ENCODE results near the gene FCER1G.

Gene FCER1G

DNA sequence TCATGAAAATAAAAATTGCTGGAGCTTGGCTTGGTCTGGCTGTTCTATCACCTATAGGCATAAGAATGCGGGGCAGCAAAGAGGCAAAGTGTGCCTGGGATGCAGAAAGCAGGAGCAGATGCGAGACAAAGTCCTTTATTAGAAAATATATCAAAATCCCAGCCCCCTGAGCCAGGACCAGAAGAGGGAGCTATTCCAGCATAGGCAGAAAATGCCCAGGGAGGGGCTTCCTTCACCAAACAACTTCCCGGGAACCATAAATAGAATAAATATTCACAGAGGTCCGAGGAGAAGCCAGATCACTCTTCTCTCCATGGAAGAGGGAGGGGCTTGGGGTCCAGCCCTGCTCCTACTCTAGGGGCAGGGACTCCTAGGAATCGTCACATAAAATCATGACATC lies 43.9 kb upstream of the FCER1G start:
- Histone ChIP-seq H4K20me1 (ENCODE audit: insufficient read depth) (no peaks in the 10 kb centered on the region), H2AFZ (ENCODE audit: low read depth) (no peak overlapping the region), H3K27me3 (ENCODE audit: insufficient read depth, low read depth) (no peaks in the 10 kb centered on the region), H3K36me3 (ENCODE audit: insufficient read depth) (peaks cover 31% of the 10 kb centered on the region; the same call in 1 of the 2 replicates), H3K4me2 (no peak overlapping the region), H3K27ac (no peak overlapping the region; the same call in 1 of the 2 replicates), H3K4me3 (IDR thresholded peaks at IDR 0.05; ENCODE audit: insufficient read depth, low read depth, low read length) (no peak overlapping the region), H3K4me1 (ENCODE audit: low read depth, poor library complexity, severe bottlenecking) (peaks cover 56% of the 10 kb centered on the region), H3K79me2 (ENCODE audit: insufficient read depth, low read depth) (peaks cover 29% of the 10 kb centered on the region), H3K9ac (no peak overlapping the region)
- peak; percentile 67 for TF ChIP-seq CTCF (conservative IDR thresholded peaks at IDR 0.05; ENCODE audit: low read depth, low read length)

GRCh38 chr1:161171696-161172095 lies 43.4 kb upstream of the FCER1G start:
- Histone ChIP-seq H3K4me1 (ENCODE audit: low read depth, poor library complexity, severe bottlenecking) (peaks cover 59% of the 10 kb centered on the region), H3K9ac (no peak overlapping the region), H3K27ac (no peak overlapping the region), H3K79me2 (ENCODE audit: insufficient read depth, low read depth) (peaks cover 34% of the 10 kb centered on the region), H3K36me3 (ENCODE audit: insufficient read depth) (peaks cover 31% of the 10 kb centered on the region; the same call in 1 of the 2 replicates), H3K27me3 (ENCODE audit: insufficient read depth, low read depth) (no peaks in the 10 kb centered on the region), H4K20me1 (ENCODE audit: insufficient read depth) (no peaks in the 10 kb centered on the region), H3K4me3 (IDR thresholded peaks at IDR 0.05; ENCODE audit: insufficient read depth, low read depth, low read length) (no peak overlapping the region), H2AFZ (ENCODE audit: low read depth) (no peak overlapping the region), H3K4me2 (no peak overlapping the region)
- no peak for TF ChIP-seq CTCF (conservative IDR thresholded peaks at IDR 0.05; ENCODE audit: low read depth, low read length)

- H3K4me2 ChIP-seq, result no peak overlapping the region
- peak overlapping the region; percentile 40 for H3K4me3 ChIP-seq (IDR thresholded peaks at IDR 0.05; ENCODE audit: insufficient read depth, low read depth, low read length)
- no peak overlapping the region; the same call in 1 of the 2 replicates for H3K27ac ChIP-seq
- peaks cover 55% of the 10 kb centered on the region for H3K4me1 ChIP-seq (ENCODE audit: low read depth, poor library complexity, severe bottlenecking)
- no peak overlapping the region; the same call in 1 of the 2 replicates for H3K9ac ChIP-seq
- H4K20me1 ChIP-seq (ENCODE audit: insufficient read depth), result no peaks in the 10 kb centered on the region
- H2AFZ ChIP-seq (ENCODE audit: low read depth), result no peak overlapping the region
- TF ChIP-seq CTCF (conservative IDR thresholded peaks at IDR 0.05; ENCODE audit: low read depth, low read length), result no peak
- H3K27me3 ChIP-seq (ENCODE audit: insufficient read depth, low read depth), result no peaks in the 10 kb centered on the region
- peaks cover 31% of the 10 kb centered on the region; the same call in 1 of the 2 replicates for H3K36me3 ChIP-seq (ENCODE audit: insufficient read depth)
- H3K79me2 ChIP-seq (ENCODE audit: insufficient read depth, low read depth), result peaks cover 40% of the 10 kb centered on the region
These were observed 42.7 kb upstream of the FCER1G start for GRCh38 chr1:161172349-161172748.

GRCh38 chr1:161172776-161173376 lies 42.2 kb upstream of the FCER1G start:
- peak; percentile 17; the same call in 1 of the 2 replicates for TF ChIP-seq CTCF (conservative IDR thresholded peaks at IDR 0.05; ENCODE audit: low read depth, low read length)
- Histone ChIP-seq H3K36me3 (ENCODE audit: insufficient read depth) (peaks cover 31% of the 10 kb centered on the region; the same call in 1 of the 2 replicates), H3K27me3 (ENCODE audit: insufficient read depth, low read depth) (no peaks in the 10 kb centered on the region), H3K4me3 (IDR thresholded peaks at IDR 0.05; ENCODE audit: insufficient read depth, low read depth, low read length) (peak overlapping the region; percentile 40), H3K27ac (no peak overlapping the region), H3K9ac (no peak overlapping the region; the same call in 1 of the 2 replicates), H2AFZ (ENCODE audit: low read depth) (no peak overlapping the region), H4K20me1 (ENCODE audit: insufficient read depth) (no peaks in the 10 kb centered on the region), H3K4me1 (ENCODE audit: low read depth, poor library complexity, severe bottlenecking) (peaks cover 54% of the 10 kb centered on the region), H3K79me2 (ENCODE audit: insufficient read depth, low read depth) (peaks cover 40% of the 10 kb centered on the region), H3K4me2 (peak overlapping the region; percentile 37)
